Activated CD8-positive, alpha-beta memory T cell treated with anti-CD3 and anti-CD28 coated beads for 36 hours (primary cell): ENCODE results near the gene NR2C2. TPM values are rescaled to one million over a fixed set of nuclear protein-coding genes. Genes with fewer than 3 reads are reported as not detected.

ENCODE experiments used
- CTCF ChIA-PET: fragments of 350-600 bp; sonication (Branson Sonifier 250); formaldehyde crosslinking; loops from one replicate; lab custom pipeline; 2021; ENCODE audit warnings: antibody characterized with exemption; lab: Charles Lee
- POLR2A ChIA-PET: fragments of 350-600 bp; sonication (Branson Sonifier 250); formaldehyde crosslinking; loops from one replicate; lab custom pipeline; 2021; ENCODE audit warnings: antibody characterized with exemption; lab: Charles Lee
- total RNA-seq, 2 experiments: library from RNA; stranded (reverse); gene quantifications; one replicate each; pipeline ENCODE4 v1.2.3, GENCODE V29; 2021

The NR2C2 gene
- total RNA-seq, 2 experiments from 2014 or later, result 44.3 to 45.2 TPM

GRCh38 chr3:15045667-15046066 is 98.3 kb downstream of the NR2C2 start:
- ChIA-PET CTCF (no interaction called here), POLR2A (no interaction called here)

- POLR2A ChIA-PET, result no interaction called here
- CTCF ChIA-PET, result interaction anchor here (1.2 to 1.5 kb wide), 2 partner anchors 11 to 15 kb away, joined by 3 read pairs; partner anchors contain the start of gene MRPS25
These were observed 102.2 kb downstream of the NR2C2 start for GRCh38 chr3:15049584-15049983.

- ChIA-PET POLR2A (interaction anchor here (0.8 kb wide), 1 partner anchor 14 kb away, joined by 3 read pairs; no protein-coding TSS in a partner anchor), CTCF (interaction anchor here (1.0 to 1.2 kb wide), 2 partner anchors 9 to 12 kb away, joined by 3 to 9 read pairs; no protein-coding TSS in a partner anchor)
These were observed 103.2 kb downstream of the NR2C2 start for GRCh38 chr3:15050405-15051092.

- POLR2A ChIA-PET, result interaction anchor here (0.8 kb wide), 1 partner anchor 13 kb away, joined by 3 read pairs; no protein-coding TSS in a partner anchor
- CTCF ChIA-PET, result interaction anchor here (0.6 to 1.3 kb wide), 5 partner anchors 8 to 125 kb away, joined by 3 to 9 read pairs (median 3); partner anchors contain the start of gene MRPS25
These were observed 104.1 kb downstream of the NR2C2 start for GRCh38 chr3:15051531-15051930.

DNA sequence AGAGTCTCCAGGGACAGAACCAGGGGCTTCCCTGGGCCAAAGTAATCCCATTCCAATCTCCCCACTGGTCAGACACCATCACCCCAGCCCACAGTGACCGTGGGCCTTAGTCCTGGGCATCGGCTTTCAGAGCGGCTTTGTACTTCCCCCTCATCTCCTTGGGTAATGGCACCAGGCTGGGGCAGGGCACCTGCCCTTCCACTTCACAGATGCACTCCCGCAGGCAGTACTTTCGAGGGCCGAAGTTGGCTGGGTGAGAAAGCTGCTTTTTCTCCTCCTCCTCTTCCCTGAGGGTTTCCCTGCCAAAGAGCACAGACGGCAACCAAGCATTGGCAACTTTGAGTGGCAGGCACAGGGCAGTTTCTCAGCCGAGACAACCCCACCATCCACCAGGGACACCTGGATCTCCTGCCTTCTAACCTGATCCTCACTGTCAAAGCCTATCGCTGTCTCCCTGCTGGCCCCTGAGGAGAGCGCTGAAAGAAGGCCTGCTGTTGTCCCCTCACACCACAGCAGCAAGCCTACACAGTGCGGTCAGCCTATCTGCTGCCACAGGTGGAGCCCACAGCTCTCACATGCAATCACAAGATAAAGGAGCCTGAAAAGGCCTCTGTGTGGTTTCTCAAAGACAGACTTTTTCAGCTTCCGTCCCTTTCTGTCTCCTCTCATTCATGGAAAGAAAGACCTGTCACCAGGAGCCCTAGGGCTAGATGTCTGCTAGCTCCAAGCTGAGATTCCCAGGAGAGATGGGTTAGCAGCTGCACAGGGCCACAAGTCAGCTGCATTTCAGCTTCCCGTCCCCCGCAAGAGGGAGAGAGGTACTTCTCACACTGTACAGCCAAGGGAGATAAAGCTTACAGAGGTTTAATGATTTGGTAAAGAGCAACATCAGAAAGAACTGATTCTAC is 105.2 kb downstream of the NR2C2 start:
- ChIA-PET CTCF (interaction anchor here (1.3 kb wide), 1 partner anchor 42 kb away, joined by 3 read pairs; no protein-coding TSS in a partner anchor), POLR2A (interaction anchor here (1.0 kb wide), 1 partner anchor 9 kb away, joined by 3 read pairs; no protein-coding TSS in a partner anchor)

GRCh38 chr3:15053541-15053940 is 106.2 kb downstream of the NR2C2 start:
- CTCF ChIA-PET, result no interaction called here
- POLR2A ChIA-PET, result no interaction called here

- POLR2A ChIA-PET, result interaction anchor here (1.0 to 1.2 kb wide), 2 partner anchors 10 to 44 kb away, joined by 4 to 5 read pairs; partner anchors contain the start of genes MRPS25 and RBSN
- CTCF ChIA-PET, result no interaction called here
These were observed 107.7 kb downstream of the NR2C2 start for GRCh38 chr3:15055019-15055557.

DNA sequence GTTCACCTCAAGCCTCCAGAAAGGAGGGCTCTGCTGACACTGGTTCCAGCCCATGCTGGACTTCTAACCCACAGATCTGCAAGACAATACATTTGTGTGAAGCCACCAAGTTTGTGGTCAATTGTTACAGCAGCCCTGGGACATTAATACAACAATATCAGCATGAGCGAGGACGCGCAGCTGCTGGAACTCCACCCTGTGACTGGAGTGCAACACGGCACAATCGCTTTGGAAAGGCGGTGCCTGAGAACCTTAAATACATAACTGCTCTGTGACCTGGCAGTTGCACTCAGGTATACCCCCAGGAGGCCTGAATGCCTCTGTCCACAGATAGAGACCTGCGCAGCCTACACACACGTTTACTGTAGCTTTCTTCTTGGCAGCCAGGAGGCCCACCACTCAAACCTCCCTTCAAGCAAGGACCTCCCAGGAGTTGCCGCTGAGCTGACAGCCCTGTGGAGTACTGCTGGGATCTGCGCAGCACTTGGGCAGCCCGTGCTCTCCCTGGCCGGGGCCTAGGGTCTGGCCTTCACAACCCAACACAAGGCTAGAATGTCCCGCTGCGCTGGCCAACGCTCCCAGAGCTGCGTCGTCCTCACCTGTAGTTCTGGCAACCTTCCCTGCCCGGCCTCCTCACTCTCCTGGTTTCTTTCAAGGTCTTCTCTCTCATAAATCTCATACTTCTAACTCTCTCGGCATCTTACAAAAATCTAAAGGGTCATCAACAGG is 109.5 kb downstream of the NR2C2 start:
- CTCF ChIA-PET, result no interaction called here
- POLR2A ChIA-PET, result interaction anchor here (0.5 kb wide), 1 partner anchor 33 kb away, joined by 6 read pairs; no protein-coding TSS in a partner anchor

DNA sequence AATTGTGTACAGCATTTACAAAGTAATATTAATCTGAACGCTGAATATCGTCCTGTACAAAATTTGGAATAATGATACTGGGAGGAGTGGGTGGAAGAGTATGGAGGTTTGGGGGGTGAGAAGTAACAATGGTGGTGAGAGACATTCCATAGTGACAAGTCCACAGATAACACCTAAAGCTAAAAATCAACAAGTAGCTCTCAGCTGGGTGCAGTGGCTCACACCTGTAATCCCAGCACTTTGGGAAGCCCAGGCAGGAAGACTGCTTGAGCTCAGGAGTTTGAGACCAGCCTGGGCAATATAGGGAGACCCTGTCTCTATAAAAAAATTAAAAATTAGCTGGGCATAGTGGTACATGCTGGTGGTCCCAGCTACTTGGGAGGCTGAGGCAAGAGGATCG is 112.6 kb downstream of the NR2C2 start:
- ChIA-PET CTCF (interaction anchor here (0.8 to 1.9 kb wide), 2 partner anchors 9 kb away, joined by 4 to 9 read pairs; no protein-coding TSS in a partner anchor), POLR2A (interaction anchor here (0.7 kb wide), 1 partner anchor 28 kb away, joined by 5 read pairs; no protein-coding TSS in a partner anchor)

DNA sequence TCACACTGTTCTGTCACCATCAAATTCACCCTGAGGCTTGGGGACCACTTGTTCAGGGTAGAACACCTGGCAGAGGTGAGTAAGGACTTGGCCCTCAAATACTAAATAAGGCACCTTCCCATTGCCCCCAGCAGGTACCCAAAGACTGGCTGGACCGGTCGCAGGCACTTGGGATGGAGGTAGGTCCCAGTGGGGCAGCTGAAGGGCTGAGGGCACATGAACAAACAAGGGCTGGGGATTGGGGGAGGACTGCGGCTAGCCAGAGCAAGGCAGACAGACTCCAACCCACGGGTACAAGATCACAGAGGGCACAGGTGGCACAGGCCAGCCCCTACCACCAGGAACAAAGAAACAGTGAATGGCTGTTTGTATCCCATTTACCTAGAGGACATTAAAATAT is 115.9 kb downstream of the NR2C2 start:
- POLR2A ChIA-PET, result interaction anchor here (1.1 kb wide), 1 partner anchor 36 kb away, joined by 3 read pairs; the partner anchor contains the start of gene RBSN
- CTCF ChIA-PET, result interaction anchor here (0.6 kb wide), 1 partner anchor 148 kb away, joined by 3 read pairs; no protein-coding TSS in a partner anchor

DNA sequence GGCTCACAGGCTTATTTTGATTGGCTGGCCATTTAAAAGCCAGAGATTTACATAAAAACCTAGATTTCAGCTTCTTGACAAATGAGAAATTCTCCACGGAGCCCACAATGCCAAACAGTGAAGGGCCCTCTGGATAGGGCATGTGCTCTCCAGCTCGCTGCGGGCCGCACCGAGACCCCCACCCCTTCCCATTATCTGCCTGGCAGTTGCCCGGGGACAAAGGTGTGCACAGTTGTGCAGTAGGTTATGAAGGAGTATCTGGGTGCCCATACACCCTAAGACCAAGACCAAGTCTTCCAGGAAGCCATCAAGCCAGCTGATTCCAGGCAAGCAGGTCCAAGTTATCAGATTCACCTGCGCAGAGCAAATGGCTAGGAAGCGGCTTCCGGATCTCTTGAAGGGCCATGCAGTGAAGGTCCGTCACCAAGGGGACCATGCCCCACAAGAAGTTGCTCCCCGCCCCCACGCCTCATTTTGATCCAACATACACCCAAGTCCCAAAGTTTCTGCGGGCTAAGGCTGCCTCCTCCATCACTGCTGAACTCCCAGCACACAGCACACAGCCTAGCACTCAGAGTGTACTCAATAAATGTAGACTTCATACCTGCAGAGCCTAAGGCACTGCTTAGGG is 116.4 kb downstream of the NR2C2 start:
- ChIA-PET CTCF (interaction anchor here (0.6 kb wide), 1 partner anchor 206 kb away, joined by 4 read pairs; no protein-coding TSS in a partner anchor), POLR2A (interaction anchor here (1.1 to 1.8 kb wide), 4 partner anchors 9 to 35 kb away, joined by 3 to 11 read pairs (median 4); partner anchors contain the start of gene RBSN)

DNA sequence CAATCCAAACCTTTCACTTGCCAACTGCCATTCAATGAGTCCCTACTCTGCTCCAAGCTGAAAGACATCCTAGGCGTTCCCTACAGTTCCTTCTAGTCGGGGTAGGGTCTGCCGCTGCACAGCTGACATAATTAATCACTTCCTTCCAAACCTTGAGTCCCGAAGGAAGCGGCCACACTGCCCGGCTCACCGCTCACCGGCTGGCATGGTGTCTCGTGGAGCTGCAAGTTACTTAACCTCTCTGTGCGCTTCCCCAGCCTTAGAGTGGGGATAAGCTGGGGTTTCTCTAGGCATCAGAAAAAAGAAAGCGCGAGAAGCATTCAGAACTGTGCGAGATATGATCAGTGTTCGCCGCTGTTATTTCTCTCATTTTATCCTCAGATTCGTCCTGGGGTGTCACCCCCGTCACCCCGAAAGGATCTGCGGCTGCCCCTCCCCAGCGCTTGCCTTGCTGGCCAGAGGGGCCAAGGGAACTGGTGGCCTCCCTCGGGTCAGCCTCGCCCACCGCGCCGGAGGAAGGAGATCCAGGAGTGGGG is 117.0 kb downstream of the NR2C2 start:
- POLR2A ChIA-PET, result interaction anchor here (0.7 to 1.8 kb wide), 6 partner anchors 9 to 35 kb away, joined by 3 to 11 read pairs (median 4); partner anchors contain the start of gene RBSN
- CTCF ChIA-PET, result interaction anchor here (0.6 to 1.5 kb wide), 5 partner anchors 13 to 206 kb away, joined by 3 to 5 read pairs (median 4); no protein-coding TSS in a partner anchor

- POLR2A ChIA-PET, result interaction anchor here (0.6 to 1.8 kb wide), 7 partner anchors 10 to 118 kb away, joined by 3 to 11 read pairs (median 5); partner anchors contain the start of gene RBSN
- CTCF ChIA-PET, result interaction anchor here (0.6 to 1.5 kb wide), 4 partner anchors 14 to 36 kb away, joined by 3 to 5 read pairs (median 4); no protein-coding TSS in a partner anchor
These were observed 117.6 kb downstream of the NR2C2 start, which contains the start of gene MRPS25 for GRCh38 chr3:15064835-15065549. Gene MRPS25, minus strand, starts transcription at chr3:15065315. Its CDS starts 121 bp downstream, at chr3:15065194.

DNA sequence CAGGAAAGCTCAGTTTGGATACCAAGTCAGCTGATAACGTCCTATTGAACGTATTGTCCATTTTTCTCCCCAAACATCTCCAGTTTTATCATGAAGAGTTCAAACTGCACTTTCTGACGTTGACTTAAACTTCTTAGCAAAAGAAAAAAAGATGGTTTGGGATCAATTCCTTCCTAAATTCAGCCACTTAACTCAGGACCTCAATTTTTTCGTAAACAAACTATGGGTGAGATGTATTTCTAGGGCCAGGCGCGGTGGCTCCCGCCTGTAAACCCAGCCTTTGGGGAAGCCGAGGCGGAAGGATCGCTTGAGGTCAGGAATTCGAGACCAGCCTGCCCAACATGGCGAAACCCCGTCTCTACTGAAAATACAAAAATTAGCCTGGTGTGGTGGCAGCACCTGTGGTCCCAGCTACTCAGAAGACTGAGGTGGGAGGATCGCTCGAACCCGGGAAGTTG is 118.2 kb downstream of the NR2C2 start:
- POLR2A ChIA-PET, result interaction anchor here (0.6 to 1.8 kb wide), 5 partner anchors 10 to 119 kb away, joined by 3 to 11 read pairs (median 5); no protein-coding TSS in a partner anchor
- CTCF ChIA-PET, result interaction anchor here (1.1 to 1.5 kb wide), 3 partner anchors 14 to 32 kb away, joined by 3 to 5 read pairs (median 4); no protein-coding TSS in a partner anchor

DNA sequence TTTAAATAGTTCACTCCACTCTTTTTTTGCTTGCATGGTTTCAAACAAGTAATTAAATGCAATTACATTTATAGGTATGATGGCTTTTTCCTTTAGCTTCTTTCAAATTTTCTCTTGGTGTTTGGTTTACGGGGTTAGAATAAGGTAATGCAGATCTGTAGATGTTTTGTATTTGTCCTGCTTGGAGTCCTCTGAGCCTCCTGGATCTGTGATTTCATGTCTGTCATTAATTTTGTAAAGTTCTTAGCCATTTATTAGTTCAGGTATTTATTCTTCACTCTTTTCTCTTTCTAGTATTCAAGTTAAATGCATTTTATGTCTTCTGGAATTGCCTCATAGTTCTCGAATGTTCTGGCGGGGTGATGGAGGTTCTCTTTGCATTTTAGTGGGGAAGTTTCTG is 119.1 kb downstream of the NR2C2 start:
- POLR2A ChIA-PET, result no interaction called here
- CTCF ChIA-PET, result no interaction called here

- ChIA-PET POLR2A (no interaction called here), CTCF (interaction anchor here (1.0 kb wide), 1 partner anchor 9 kb away, joined by 4 read pairs; no protein-coding TSS in a partner anchor)
These were observed 122.1 kb downstream of the NR2C2 start for GRCh38 chr3:15069441-15069840.
